Activated naive CD4-positive, alpha-beta T cell (primary cell): ENCODE data around the gene CEACAM16.
A peak's percentile ranks its signal among the peaks of the same experiment; 100 is the strongest.
"Not testable (repeated sequence)": the region's sequence is repeated elsewhere in the genome, so short reads cannot be mapped to it uniquely, and the experiment has no call there.

Experiments used
- DNase-seq, 4 experiments: peaks; one replicate each; lab custom pipeline; 2025; lab: John Stamatoyannopoulos, UW

CEACAM16 gene

GRCh38 chr19:44677019-44677811 is 21.7 kb upstream of the CEACAM16 start:
- no peak for DNase-seq

DNA sequence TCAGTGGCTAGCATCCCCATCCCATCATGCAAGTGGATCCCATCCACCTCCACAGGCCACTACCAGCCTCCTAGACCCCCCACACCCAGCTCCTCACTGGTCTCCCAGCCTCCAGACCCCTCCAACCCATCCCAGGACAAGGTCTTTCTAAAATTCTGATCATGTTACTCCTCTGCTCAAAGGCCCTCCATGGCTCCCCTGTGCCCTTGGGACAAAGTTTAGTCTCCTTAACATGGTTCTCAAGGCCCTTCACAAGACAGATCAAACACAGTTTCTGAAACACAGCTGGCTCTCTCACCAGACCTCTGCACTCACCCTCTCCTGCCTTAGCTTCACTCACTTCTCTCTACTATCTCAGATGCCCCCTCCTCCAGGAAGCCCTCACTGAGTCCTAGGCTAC is 18.4 kb upstream of the CEACAM16 start:
- no peak for DNase-seq

- DNase-seq = no peak
Observed at GRCh38 chr19:44681992-44682790, 16.8 kb upstream of the CEACAM16 start.

DNA sequence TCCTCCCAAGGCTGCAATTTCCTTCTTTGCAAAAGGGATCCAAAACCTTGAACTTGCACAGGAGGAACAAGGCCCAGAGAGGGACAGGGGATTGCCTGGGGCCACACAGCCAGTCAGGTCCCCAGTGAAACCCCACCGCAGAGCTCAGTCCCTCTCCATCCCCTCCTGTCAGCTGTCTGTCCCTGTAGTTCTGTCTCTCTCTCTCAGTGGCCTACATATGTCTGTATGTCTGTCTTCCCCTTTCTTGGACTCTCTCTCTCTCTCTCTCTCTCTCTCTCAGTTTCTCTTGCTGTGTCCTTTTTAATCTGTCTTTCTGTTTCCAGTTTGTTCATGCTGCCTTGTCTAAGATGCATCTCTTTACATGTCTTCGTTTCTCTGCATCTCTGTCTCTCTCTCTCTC is 16.1 kb upstream of the CEACAM16 start:
- DNase-seq = no peak

- DNase-seq = no peak
Observed at GRCh38 chr19:44683434-44684210, 15.3 kb upstream of the CEACAM16 start.

GRCh38 chr19:44684396-44684795 is 14.6 kb upstream of the CEACAM16 start:
- DNase-seq = not testable (repeated sequence)

GRCh38 chr19:44684892-44685863 is 13.8 kb upstream of the CEACAM16 start:
- DNase-seq = no peak

GRCh38 chr19:44685877-44686276 is 13.1 kb upstream of the CEACAM16 start:
- no peak for DNase-seq

- DNase-seq = no peak
Observed at GRCh38 chr19:44686896-44687295, 12.1 kb upstream of the CEACAM16 start.

- no peak for DNase-seq
Observed at GRCh38 chr19:44687888-44688287, 11.1 kb upstream of the CEACAM16 start.

DNA sequence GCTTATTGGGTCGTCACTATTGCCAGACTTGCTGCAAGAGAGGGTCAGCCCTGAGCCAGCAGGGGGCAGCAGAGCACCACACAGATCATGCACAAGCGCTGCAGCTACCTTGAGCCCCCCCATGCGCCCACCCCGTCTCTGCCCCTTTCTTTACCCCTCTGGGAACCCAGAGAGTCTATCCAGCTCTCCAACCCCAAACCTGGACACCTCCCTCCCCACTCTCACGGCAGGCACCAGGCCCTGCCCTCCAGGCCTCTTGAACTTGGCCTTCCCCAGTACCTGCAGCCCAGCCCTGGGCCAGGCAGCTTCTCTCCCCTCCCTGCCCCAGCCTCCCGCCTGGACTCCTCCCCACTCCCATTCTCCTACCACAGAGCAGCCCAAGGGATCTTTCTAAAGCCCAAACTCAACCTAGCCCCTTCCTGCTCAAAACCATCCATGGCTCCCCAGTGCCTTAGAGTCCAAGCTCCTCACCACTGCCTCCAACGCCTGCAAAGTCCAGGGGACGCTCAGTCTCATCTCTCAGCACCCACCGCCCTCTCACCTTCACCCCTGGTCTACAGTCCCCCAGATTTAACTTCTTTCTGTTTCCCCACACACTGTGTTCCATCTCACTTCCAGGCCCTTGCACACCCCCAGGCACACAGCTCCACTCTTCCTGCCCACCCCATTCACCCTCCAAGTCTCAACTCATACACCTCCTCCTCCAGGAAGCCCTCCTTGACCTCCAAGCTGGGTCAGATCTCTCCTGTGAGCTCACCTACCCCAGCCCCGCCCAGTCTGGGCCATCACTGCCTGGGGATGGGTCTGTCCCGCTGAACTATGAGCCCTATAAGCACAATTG is 9.4 kb upstream of the CEACAM16 start:
- DNase-seq = peak; percentile 57 to 75 (median 67)

DNA sequence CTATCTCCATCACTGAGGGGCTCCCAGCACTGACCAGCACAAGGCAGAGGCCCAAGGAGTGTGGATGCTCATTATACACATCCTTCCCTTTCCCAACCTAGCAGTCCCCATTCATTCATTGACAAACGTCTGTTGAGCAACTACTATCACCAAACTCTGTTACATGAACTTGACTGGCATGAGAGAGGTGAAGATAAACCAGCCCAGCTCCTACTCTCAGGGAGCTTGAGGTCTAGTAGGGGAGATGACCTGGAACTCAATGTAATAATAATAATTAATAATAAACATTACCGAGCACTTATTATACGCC is 8.9 kb upstream of the CEACAM16 start:
- no peak for DNase-seq

GRCh38 chr19:44692379-44692721 is 6.6 kb upstream of the CEACAM16 start:
- no peak for DNase-seq

DNA sequence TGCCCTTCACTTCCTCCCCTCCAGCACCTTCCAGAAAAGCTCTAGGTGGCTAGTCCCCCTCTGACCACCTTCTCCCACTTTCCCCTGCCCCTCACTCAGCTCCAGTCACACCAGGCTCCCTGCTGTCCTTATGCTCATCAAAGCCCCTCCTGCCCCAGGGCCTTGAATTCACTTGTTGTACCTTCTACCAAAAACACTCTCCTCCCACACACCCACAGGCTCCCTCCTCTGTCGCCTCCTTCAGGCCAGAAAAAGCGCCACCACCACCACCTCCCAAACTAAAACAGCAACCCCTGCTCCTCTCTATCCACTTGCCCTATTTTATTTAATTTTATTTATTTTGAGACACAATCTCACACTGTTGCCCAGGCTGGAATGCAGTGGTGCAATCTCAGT is 4.8 kb upstream of the CEACAM16 start:
- DNase-seq = no peak

DNA sequence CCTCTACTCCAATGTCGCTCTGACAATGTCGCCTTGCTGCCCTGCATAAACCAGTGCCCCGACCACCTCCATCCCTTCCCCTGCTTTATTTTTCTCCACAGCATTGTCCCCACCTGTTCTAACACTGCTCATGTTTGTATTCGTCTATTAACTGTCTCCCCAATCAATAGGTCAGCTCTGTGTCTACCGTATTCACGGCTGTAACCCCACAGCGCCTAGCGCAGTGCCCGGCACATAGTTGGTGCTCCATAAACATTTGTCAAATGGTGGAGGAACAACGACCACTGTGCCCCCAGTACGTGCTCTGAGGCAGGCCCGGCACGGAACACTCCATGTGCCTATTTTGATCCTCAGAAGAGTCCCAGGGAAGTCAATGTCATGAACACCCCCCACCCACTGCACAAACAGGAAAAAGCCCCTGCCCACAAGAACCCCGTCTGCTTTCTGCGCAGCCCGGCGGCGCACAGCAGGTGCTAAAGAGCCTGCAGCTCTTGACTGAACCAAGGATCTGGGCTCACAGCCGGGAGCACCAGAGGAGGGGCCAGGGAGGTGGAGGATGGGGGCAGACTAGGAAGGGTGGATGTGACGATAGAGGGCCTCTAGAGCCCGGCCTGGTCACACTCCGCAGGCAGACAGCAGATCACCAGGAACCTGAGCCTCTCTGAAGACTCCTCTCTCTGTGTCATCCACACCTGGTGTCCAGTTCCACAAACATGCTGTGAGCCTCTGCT is 1.8 kb upstream of the CEACAM16 start:
- no peak for DNase-seq

DNA sequence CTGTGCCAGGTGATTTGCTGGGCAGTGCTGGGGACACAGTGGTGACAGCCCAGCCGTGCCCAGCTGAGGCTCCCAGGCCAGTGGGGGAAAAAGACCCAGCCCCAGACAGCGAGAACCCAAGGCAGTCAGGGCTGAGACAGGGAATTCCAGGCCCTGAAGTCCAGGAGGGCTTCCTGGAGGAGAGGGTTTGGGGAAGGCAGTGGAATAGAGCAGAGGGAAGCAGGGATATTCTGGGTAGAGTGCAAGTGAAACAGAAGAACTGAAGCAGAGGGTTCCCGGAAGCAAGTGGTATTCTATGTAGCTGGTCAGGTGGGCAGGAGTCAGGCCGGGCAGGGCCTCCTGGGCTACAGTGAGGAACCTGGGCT is 1.3 kb upstream of the CEACAM16 start:
- no peak for DNase-seq

GRCh38 chr19:44700547-44700946 is 1.6 kb downstream of the CEACAM16 start:
- DNase-seq = no peak

DNA sequence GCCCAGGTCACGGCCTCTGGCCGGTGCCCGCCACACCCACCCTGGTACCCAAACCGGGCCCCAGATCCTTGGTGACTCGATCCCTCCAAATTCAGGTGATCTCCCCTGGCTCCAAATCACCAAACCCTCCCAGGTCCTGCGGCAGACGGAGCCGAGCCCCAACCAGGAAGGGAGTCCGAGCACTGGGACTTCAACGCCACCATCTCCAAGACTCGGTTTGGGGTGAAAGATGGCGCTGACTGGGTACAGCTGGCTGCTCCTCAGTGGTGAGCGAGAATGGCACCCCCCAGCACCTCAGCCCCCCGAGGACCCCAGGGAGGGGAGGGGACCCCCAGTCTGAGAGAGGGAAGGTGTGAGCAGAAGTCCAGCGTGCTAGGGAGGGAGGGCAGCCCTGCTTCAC is 2.3 kb downstream of the CEACAM16 start:
- DNase-seq = no peak

- no peak for DNase-seq
Observed at GRCh38 chr19:44702551-44703176, 3.7 kb downstream of the CEACAM16 start.
